Adrenal gland (tissue), 12 donors: ENCODE measurements around the gene FMN1. TPM values are rescaled to one million over a fixed set of nuclear protein-coding genes. Genes with fewer than 3 reads are reported as not detected.

Source experiments
- DNase-seq, 7 donors: peaks; one replicate each; pipeline ENCODE4 v3.0.0-alpha.2; 2019 to 2020
- H3K27ac ChIP-seq, 5 donors: fragments of 200-600 bp; sonication (generic) in 4 of 5; 1 replicate in 3 of 5; 2 replicates in 2 of 5; pipeline versions ENCODE4 v1.5.1 to v1.8.0; 2016 to 2020; ENCODE audit warnings: mild to moderate bottlenecking in 1 of 5
- H3K27me3 ChIP-seq: fragments of 200-600 bp; 2 replicates; pipeline ENCODE4 v1.8.0; 2021
- H3K36me3 ChIP-seq, 2 donors: fragments of 200-600 bp; replicated peaks in 1 of 2; 1 replicate in 1 of 2; 2 replicates in 1 of 2; pipeline versions ENCODE4 v1.5.1 to v1.8.0; 2018 to 2022
- H3K4me1 ChIP-seq, 2 donors: fragments of 200-600 bp; replicated peaks in 1 of 2; 1 replicate in 1 of 2; 2 replicates in 1 of 2; pipeline versions ENCODE4 v1.5.1 to v1.8.0; 2018 to 2021
- H3K4me3 ChIP-seq, 4 donors: fragments of 200-600 bp; sonication (generic) in 3 of 4; one replicate each; pipeline ENCODE4 v1.5.1; 2016 to 2018
- H3K9me3 ChIP-seq, 3 donors: fragments of 200-600 bp; sonication (generic) in 1 of 3; replicated peaks in 1 of 3; 1 replicate in 2 of 3; 2 replicates in 1 of 3; pipeline versions ENCODE4 v1.5.1 to v1.8.0; 2016 to 2021
- POLR2A ChIP-seq, 2 donors: fragments of 450-650 bp; IDR thresholded peaks; one replicate each; pipeline ENCODE4 v1.6.1; 2017; ENCODE audit warnings: antibody characterized with exemption in 2 of 2, mild to moderate bottlenecking in 2 of 2, moderate library complexity in 1 of 2
- WGBS, 4 donors: extraction: QIAGEN DNeasy Blood & Tissue Kit in 2 of 4; methylation state at CpG; one replicate each; pipeline versions ENCODE4 v1.1.5 to v1.1.7; 2013 to 2017; 5-methylcytosine and 5-hydroxymethylcytosine counted together
- intact Hi-C, 2 donors: fragments of 100-400 bp; cut with DNase I; formaldehyde crosslinking; loops; one replicate each; pipeline versions ENCODE4 v1.14.1 to v1.15.0; 2022 to 2023
- polyA plus RNA-seq, 3 donors: library from polyadenylated mRNA; stranded (reverse); fragments of 200-250 nt in 2 of 3; fragments of 350-450 nt in 1 of 3; fragmentation: Illumina TruSeq in 1 of 3; extraction: RNeasy Lipid Tissue Mini Kit (QIAGEN cat#74804) in 1 of 3; gene quantifications; one replicate each; pipeline ENCODE4 v1.2.3, GENCODE V29; 2013 to 2014
- total RNA-seq, 9 donors: library from RNA; depleted of rRNA in 4 of 9; stranded (reverse); fragments of >200 nt in 4 of 9; fragments of 120-200 nt in 1 of 9; fragmentation: NEBNext Ultra II Directional in 1 of 9; extraction: Animal tissue kit (Norgen Biotek cat#: 25700) in 1 of 9; gene quantifications; one replicate each; pipeline versions ENCODE4 v1.1.0 to v1.2.4, GENCODE V29; 2013 to 2023
- TF ChIP-seq, protein P1 (sequence below), 6 experiments: fragments of 450-650 bp in 4 of 6; fragments of 200-600 bp in 2 of 6; sonication (generic) in 1 of 6; IDR thresholded peaks; 1 replicate in 5 of 6; 2 replicates in 1 of 6; pipeline versions ENCODE4 v1.5.1 to v1.8.0; 2016 to 2021; ENCODE audit warnings: antibody characterized with exemption in 6 of 6, mild to moderate bottlenecking in 2 of 6, moderate library complexity in 1 of 6
- donor health status: healthy with polysubstance abuse.
- donor health status: Bipolar disorder and iron deficiency.
- donor health status: DM: yes; HTN: yes; CAD: no.
- donor health status: DM: no; HTN: no; CAD: no.
- donor health status: DM: no; HTN: no; CAD: no.
- donor health status: DM: yes; HTN: yes; CAD: no.

The FMN1 gene
- total and polyA plus RNA-seq, 12 donors = 0.37 to 29.2 (median 11.4) TPM

DNA sequence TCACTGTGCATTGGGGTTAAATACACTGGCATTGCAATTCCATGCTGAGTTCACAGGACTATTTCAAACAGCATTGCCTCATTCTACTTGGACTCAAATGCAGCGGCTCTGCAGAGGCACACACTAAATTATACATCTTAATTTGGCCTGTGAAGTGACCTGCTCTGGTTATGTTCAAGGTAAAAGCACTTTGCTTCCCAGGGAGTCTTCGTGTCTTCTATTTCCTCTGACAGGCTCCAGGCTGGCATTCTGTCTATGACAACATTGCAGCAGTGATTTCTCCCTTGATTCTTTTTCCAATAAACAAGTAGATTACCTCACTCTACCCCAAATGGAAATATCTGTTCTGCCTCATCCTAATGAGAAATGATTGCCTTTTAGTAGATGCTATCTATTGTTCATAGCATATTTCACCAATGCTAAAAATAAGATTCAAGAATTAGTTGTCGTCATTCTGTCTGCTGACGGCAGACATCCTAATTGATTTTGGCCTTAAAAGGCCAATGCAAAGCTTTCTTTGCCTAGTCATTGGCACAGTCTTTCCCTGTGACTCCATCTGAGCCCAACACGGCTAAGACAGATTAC, 33.8 kb downstream of the FMN1 start:
- DNase-seq = peak in 1 of 7 donors; percentile 71
- intact Hi-C loops = no loop called here

DNA sequence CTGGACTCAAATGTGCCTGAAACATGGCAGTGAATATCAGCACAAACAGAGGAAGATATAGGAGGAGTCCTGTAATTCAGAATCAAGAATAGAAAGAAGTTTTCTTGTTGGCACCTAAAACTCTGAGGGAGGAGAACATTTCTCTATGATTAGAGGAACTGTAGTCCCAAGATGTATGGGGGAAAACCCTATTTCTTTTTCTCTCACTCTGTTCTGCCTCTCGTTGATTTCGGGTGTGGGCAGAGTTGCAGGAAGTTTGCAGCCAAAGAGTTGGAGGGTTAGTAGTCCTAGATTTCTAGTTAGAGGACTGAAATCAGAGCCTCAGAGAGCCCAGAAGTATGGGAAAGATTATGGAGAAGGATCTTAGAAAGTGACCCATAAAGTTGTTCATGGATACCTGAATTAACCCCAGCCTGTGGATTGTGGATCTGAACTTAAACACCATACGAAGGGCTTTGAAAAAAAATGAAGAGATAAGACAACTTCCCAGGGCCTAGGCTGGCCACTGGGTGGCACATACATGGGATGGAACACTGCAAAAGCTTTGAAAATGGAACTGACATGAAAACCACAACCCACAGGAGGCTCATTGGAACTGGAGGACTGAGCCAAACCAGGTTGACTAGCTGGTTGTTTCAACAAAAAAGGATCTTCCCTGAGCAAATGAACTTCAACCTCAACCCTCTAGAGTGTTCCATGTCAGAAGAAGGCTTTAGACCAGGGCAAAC, 34.6 kb downstream of the FMN1 start:
- H3K27me3 ChIP-seq = no peaks in the 10 kb centered on the region
- H3K27ac ChIP-seq = peak overlapping the region in 1 of 5 donors; percentile 50
- DNase-seq = no peak
- intact Hi-C loops = no loop called here
- WGBS, 4 donors = 64 to 81% (median 71%) methylated on average over 3 of the region's 3 CpGs
- H3K4me3 ChIP-seq = no peak overlapping the region
- no peaks in the 10 kb centered on the region for H3K9me3 ChIP-seq
- peaks cover 0 to 13% of the 10 kb centered on the region in 2 donors for H3K4me1 ChIP-seq
- H3K36me3 ChIP-seq = no peaks in the 10 kb centered on the region
- no peak for TF ChIP-seq POLR2A (IDR thresholded peaks at IDR 0.05)
- TF ChIP-seq, protein P1, sequence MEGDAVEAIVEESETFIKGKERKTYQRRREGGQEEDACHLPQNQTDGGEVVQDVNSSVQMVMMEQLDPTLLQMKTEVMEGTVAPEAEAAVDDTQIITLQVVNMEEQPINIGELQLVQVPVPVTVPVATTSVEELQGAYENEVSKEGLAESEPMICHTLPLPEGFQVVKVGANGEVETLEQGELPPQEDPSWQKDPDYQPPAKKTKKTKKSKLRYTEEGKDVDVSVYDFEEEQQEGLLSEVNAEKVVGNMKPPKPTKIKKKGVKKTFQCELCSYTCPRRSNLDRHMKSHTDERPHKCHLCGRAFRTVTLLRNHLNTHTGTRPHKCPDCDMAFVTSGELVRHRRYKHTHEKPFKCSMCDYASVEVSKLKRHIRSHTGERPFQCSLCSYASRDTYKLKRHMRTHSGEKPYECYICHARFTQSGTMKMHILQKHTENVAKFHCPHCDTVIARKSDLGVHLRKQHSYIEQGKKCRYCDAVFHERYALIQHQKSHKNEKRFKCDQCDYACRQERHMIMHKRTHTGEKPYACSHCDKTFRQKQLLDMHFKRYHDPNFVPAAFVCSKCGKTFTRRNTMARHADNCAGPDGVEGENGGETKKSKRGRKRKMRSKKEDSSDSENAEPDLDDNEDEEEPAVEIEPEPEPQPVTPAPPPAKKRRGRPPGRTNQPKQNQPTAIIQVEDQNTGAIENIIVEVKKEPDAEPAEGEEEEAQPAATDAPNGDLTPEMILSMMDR (IDR thresholded peaks at IDR 0.05) = no peak

More for the DNA sequence above, 33.8 kb downstream of the FMN1 start:
- no peaks in the 10 kb centered on the region for H3K9me3 ChIP-seq
- peak overlapping the region in 1 of 5 donors; percentile 50 for H3K27ac ChIP-seq
- 70 to 75% (median 73%) methylated on average over 5 of the region's 5 CpGs for WGBS, 4 donors
- no peaks in the 10 kb centered on the region for H3K36me3 ChIP-seq
- TF ChIP-seq POLR2A (IDR thresholded peaks at IDR 0.05) = no peak
- TF ChIP-seq, protein P1 (IDR thresholded peaks at IDR 0.05) = no peak
- no peaks in the 10 kb centered on the region for H3K27me3 ChIP-seq
- peaks cover 0 to 13% of the 10 kb centered on the region in 2 donors for H3K4me1 ChIP-seq
- no peak overlapping the region for H3K4me3 ChIP-seq

DNA sequence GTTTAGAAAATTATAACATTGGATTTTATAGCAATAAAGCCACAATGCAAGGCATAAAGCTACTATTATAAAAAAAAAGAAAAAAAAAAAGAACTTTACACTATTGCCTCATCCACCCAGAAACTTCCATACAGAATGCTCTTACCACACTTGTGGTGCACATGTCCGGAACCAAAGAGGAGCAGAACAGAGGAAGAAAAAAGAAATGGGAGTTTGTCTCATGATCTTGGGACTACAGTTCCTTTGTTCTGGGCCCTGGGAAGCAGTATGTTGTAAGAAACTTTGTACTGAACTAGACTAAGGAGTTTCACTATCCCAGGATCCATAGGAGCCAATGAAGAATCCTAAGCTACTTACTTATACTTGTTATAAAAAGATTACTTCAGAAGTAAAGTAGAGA, 36.1 kb downstream of the FMN1 start:
- Histone ChIP-seq H3K4me1 (peaks cover 0 to 13% of the 10 kb centered on the region in 2 donors), H3K4me3 (no peak overlapping the region), H3K9me3 (no peaks in the 10 kb centered on the region), H3K27me3 (no peaks in the 10 kb centered on the region), H3K27ac (peak overlapping the region in 2 of 5 donors; percentile 14 to 34), H3K36me3 (no peaks in the 10 kb centered on the region)
- TF ChIP-seq POLR2A (IDR thresholded peaks at IDR 0.05) = no peak
- TF ChIP-seq, protein P1 (IDR thresholded peaks at IDR 0.05) = no peak
- intact Hi-C loops = no loop called here
- peak in 1 of 7 donors; percentile 10 for DNase-seq
- 72 to 84% (median 79%) methylated on average over 1 of the region's 1 CpG for WGBS, 4 donors

DNA sequence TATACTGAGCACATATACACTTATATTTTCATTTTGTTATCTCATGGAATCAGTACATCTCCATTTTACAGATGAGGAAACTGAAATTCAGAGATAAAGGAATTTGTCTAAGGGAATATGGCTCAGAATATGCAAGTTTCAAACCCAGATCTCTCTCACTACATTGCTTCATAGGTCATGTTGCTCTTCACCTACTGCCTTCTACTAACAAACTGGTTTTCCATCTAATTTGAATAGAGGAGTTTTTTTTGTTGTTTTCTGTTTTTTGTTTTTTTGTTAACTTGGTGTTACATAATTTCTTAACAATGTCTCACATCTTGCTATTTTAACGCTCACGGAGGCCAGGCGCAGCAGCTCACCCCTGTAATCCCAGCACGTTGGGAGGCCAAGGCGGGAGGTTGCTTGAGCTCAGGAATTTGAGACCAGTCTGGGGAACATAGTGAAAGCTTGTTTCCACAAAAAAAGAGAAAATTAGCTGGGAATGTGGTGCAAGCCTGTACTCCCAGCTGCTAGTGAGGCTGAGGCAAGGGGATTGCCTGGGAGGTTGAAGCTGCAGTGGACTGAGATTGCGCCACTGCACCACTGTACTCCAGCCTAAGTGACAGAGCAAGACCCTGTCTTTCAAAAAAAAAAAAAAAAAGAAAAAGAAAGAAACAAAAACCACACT, 37.0 kb downstream of the FMN1 start:
- TF ChIP-seq, protein P1 (IDR thresholded peaks at IDR 0.05) = no peak
- no peak for TF ChIP-seq POLR2A (IDR thresholded peaks at IDR 0.05)
- peak overlapping the region in 1 of 5 donors; percentile 34 for H3K27ac ChIP-seq
- no peak overlapping the region for H3K4me3 ChIP-seq
- 87 to 91% (median 90%) methylated on average over 6 of the region's 6 CpGs for WGBS, 4 donors
- no peaks in the 10 kb centered on the region for H3K27me3 ChIP-seq
- no peaks in the 10 kb centered on the region for H3K9me3 ChIP-seq
- DNase-seq = no peak
- peaks cover 0 to 13% of the 10 kb centered on the region in 2 donors for H3K4me1 ChIP-seq
- intact Hi-C loops = no loop called here
- H3K36me3 ChIP-seq = no peaks in the 10 kb centered on the region
